Stimulated activated CD8-positive, alpha-beta memory T cell treated with anti-CD3 and anti-CD28 coated beads, Interleukin-15, amount 100 ng/mL, for 1 hour (primary cell): ENCODE data around the gene IQUB.
"Not testable (repeated sequence)": the region's sequence is repeated elsewhere in the genome, so short reads cannot be mapped to it uniquely, and the experiment has no call there.

Source experiments
- DNase-seq: peaks from one replicate; pipeline ENCODE4 v3.0.0-alpha.2; 2020; ENCODE audit warnings: low read depth

Gene IQUB

DNA sequence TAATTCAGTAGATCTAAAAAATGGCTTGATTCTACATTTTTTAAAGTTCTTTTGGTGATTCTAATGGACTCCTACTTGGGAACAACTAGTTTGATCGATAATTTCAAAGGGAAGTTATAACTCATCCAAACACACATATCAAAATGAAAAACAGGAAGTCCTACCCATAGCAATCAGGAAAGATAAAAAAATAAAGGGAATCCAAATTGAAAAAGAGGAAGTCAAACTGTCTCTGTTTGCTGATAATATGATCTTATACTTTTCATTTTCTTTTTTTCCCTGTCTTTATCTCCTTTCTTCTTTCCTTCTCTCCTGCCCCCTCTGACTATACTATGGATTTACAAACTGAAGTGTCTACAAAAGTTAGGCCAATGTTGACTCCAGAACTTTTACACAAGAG is 118.8 kb downstream of the IQUB start:
- no peak for DNase-seq

DNA sequence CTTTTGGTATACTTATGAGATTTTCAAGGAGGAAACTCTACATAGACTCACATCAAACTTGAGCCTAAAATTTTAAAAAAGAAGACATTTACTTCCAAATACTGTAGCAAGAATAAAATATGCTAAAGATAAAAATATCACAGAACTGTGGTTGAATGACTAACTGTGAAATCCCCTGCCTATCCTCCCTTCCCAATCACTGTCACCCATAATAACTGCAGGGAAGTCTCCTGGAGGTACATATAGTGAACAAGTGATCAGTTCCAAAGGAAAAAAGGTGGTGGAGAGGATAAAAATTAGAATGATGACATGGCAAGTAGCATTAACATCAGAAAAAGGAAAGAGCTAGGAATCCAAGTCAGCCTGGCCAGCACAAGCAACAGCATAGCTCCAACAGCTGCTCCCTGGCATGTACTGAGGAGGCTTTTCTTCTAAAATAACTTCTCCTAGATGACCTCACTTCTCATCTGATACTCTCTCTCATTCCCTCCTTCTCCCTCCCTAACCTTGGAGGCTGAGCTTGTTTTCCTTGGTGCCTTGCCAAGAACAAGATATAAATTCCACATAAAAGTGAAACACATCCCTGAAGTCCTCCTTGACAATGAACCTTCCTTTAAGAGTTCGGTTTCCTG is 124.0 kb downstream of the IQUB start:
- no peak for DNase-seq

DNA sequence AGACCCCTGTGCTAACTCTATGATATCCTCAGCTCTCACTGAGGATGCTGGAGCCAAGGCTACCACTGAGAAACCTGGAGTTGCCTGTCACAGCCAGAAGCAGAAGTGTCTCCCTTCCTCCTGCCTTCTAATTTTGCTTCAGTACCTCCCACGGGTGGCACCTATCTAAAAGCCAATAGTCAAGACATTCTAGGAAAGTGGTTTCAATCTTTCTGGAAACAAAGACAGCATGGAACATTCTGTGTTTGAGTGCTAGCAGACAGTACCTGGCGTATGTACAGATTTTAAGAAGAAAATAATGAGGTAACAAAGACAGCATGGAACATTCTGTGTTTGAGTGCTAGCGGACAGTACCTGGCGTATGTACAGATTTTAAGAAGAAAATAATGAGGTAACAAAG is 126.4 kb downstream of the IQUB start:
- not testable (repeated sequence) for DNase-seq
